ENCODE data around the gene ABHD12.

DNA sequence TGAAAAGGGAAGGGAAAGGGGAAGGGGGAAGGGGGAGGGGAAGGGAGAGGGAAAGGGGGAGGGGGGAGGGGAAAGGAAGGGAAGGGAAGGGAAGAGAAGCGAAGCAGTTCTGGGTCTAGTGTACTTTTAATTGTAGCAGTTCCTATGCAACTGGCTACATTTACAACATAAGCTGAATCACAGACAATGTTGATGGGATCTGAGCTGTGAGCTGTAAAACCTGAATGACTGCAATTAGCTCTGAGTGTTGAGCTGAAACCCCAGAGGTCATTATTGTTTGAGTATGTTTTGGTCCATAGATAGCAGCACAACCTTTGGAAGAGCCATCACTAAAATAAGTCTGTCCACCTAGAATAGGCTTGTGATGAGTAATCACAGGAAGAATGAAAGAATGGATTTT is 7.2 kb upstream of the ABHD12 start:
- no peak for TF ChIP-seq EZH2 (IDR thresholded peaks at IDR 0.05; ENCODE audit: low read length, unreplicated experiment)
- TF ChIP-seq CTCF (conservative IDR thresholded peaks at IDR 0.05; ENCODE audit: low read depth, low read length), result no peak
- no peak for TF ChIP-seq EZH2phosphoT487 (IDR thresholded peaks at IDR 0.05; ENCODE audit: borderline replicate concordance, low read length)

All from PC-3 (cell line).